MCF 10A (cell line): ENCODE results near the gene NPHP4. TPM values are rescaled to one million over a fixed set of nuclear protein-coding genes. Genes with fewer than 3 reads are reported as not detected.

Experiments used
- BruUV-seq: library from RNA; stranded (reverse); fragments of 400-500 nt; replicated peaks from 2 replicates; lab custom pipeline; 2021; lab: Mats Ljungman, UMichigan
- CTCF ChIA-PET: fragments of 300-600 bp; sonication (Branson Sonifier 250); formaldehyde crosslinking; extraction: SDS; loops from one replicate; lab custom pipeline; 2021; ENCODE audit warnings: antibody characterized with exemption, inconsistent platforms; lab: Yijun Ruan, JAX
- POLR2A ChIA-PET: fragments of 300-600, 350-650 bp; sonication (Branson Sonifier 250); formaldehyde crosslinking; extraction: SDS; loops from one replicate; lab custom pipeline; 2020; ENCODE audit warnings: antibody characterized with exemption, inconsistent platforms; lab: Yijun Ruan, JAX
- DNase-seq: peaks from one replicate; pipeline ENCODE4 v3.0.0-alpha.2; 2018; ENCODE audit not compliant: unreplicated experiment
- H3K27ac Mint-ChIP-seq: one replicate; pipeline ENCODE4 v1.8.0; 2022; ENCODE audit warnings: mild to moderate bottlenecking, low read depth, mixed read lengths; ENCODE audit not compliant: unreplicated experiment
- H3K27me3 Mint-ChIP-seq: one replicate; pipeline ENCODE4 v1.8.0; 2022; ENCODE audit warnings: mixed read lengths; ENCODE audit not compliant: insufficient read depth, unreplicated experiment
- H3K36me3 Mint-ChIP-seq: one replicate; pipeline ENCODE4 v1.8.0; 2022; ENCODE audit warnings: mild to moderate bottlenecking, moderate library complexity, mixed read lengths; ENCODE audit not compliant: insufficient read depth, unreplicated experiment
- H3K4me1 Mint-ChIP-seq: one replicate; pipeline ENCODE4 v1.8.0; 2022; ENCODE audit warnings: mixed read lengths; ENCODE audit not compliant: insufficient read depth, unreplicated experiment
- H3K4me3 Mint-ChIP-seq: one replicate; pipeline ENCODE4 v1.8.0; 2022; ENCODE audit warnings: mild to moderate bottlenecking, moderate library complexity, mixed read lengths; ENCODE audit not compliant: unreplicated experiment
- H3K9me3 Mint-ChIP-seq: one replicate; pipeline ENCODE4 v1.8.0; 2022; ENCODE audit warnings: mixed read lengths; ENCODE audit not compliant: unreplicated experiment
- CTCF ChIP-seq: fragments of 200-600 bp; IDR thresholded peaks from one replicate; pipeline ENCODE4 v1.8.0; 2022; ENCODE audit warnings: antibody characterized with exemption, mild to moderate bottlenecking; ENCODE audit not compliant: unreplicated experiment
- intact Hi-C: fragments of 100-400 bp; cut with micrococcal nuclease; formaldehyde crosslinking; loops from 2 replicates; pipeline ENCODE4 v1.14.1; 2022
- total RNA-seq: library from RNA; stranded (reverse); gene quantifications from 2 replicates; pipeline ENCODE4 v1.2.3, GENCODE V29; 2022

NPHP4 gene
- total RNA-seq, 1 experiment from 2014 or later, result 14.4 TPM

- ChIA-PET POLR2A (no interaction called here), CTCF (interaction anchor here (0.8 to 2.3 kb wide), 2 partner anchors 9 to 12 kb away, joined by 4 to 11 read pairs; no protein-coding TSS in a partner anchor)
- Mint-ChIP-seq H3K4me3 (no peak overlapping the region), H3K9me3 (no peaks in the 10 kb centered on the region), H3K27ac (no peak overlapping the region), H3K27me3 (no peaks in the 10 kb centered on the region), H3K4me1 (peaks cover 6% of the 10 kb centered on the region), H3K36me3 (peaks cover 6% of the 10 kb centered on the region)
- no TSS peak for BruUV-seq
- intact Hi-C loops, result no loop called here
- TF ChIP-seq CTCF, result no peak
- no peak for DNase-seq
These were observed 86.1 kb downstream of the NPHP4 start for GRCh38 chr1:5906116-5906515.

DNA sequence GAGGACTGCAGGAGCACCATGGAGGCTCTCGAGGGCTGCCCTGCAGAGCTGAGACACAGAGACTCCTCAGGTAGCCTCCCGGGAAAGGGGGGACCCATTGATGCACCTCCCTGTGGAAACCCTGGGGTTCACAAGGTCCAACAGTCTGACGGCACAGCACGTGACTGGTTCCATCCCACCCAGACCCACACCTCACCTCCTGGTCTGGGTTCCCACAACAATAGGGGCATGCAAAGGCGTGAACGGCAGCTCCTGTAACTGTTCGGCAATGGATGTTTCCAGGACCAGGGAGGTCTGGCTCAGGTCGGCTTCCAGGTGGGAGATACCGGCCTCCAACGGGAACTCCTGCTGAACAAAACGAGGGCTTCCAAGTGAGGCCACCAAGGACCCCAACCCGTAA, 86.8 kb downstream of the NPHP4 start:
- intact Hi-C loops, result no loop called here
- Mint-ChIP-seq H3K4me3 (no peak overlapping the region), H3K27me3 (no peaks in the 10 kb centered on the region), H3K36me3 (peaks cover 6% of the 10 kb centered on the region), H3K9me3 (no peaks in the 10 kb centered on the region), H3K4me1 (peaks cover 6% of the 10 kb centered on the region), H3K27ac (no peak overlapping the region)
- DNase-seq, result no peak
- no TSS peak for BruUV-seq
- CTCF ChIA-PET, result interaction anchor here (2.3 kb wide), 1 partner anchor 10 kb away, joined by 11 read pairs; no protein-coding TSS in a partner anchor
- POLR2A ChIA-PET, result no interaction called here
- no peak for TF ChIP-seq CTCF

DNA sequence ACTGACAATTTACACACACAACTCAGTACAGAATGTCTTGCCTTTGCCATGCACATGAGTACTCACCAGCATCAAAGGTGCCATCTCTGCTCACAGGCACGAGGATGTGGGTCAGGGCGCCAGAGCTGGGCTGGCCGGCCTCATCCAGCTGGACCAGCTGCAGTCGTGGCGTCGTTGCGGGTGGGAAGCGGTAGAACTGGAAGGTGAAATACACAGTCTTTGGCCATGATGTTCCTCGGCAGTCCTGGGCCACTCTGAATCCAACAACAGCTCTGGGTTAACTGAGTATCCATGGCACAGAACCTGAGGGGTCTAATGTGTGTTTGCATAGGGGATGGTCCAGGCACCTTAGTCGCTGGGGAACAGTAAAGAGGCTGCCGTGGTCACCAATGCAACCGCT, 87.7 kb downstream of the NPHP4 start:
- no peak for DNase-seq
- Mint-ChIP-seq H3K27me3 (no peaks in the 10 kb centered on the region), H3K27ac (no peak overlapping the region), H3K4me3 (no peak overlapping the region), H3K4me1 (peaks cover 6% of the 10 kb centered on the region), H3K9me3 (no peaks in the 10 kb centered on the region), H3K36me3 (peaks cover 6% of the 10 kb centered on the region)
- POLR2A ChIA-PET, result interaction anchor here (0.6 kb wide), 1 partner anchor 15 kb away, joined by 3 read pairs; no protein-coding TSS in a partner anchor
- TF ChIP-seq CTCF, result no peak
- no TSS peak for BruUV-seq
- intact Hi-C loops, result no loop called here
- CTCF ChIA-PET, result interaction anchor here (0.5 kb wide), 1 partner anchor 78 kb away, joined by 3 read pairs; no protein-coding TSS in a partner anchor

GRCh38 chr1:5903680-5904079, 88.5 kb downstream of the NPHP4 start:
- BruUV-seq, result no TSS peak
- DNase-seq, result no peak
- Mint-ChIP-seq H3K9me3 (no peaks in the 10 kb centered on the region), H3K27ac (no peak overlapping the region), H3K36me3 (peaks cover 6% of the 10 kb centered on the region), H3K4me3 (no peak overlapping the region), H3K27me3 (no peaks in the 10 kb centered on the region), H3K4me1 (peaks cover 6% of the 10 kb centered on the region)
- ChIA-PET POLR2A (no interaction called here), CTCF (no interaction called here)
- TF ChIP-seq CTCF, result no peak
- intact Hi-C loops, result no loop called here
